ENCODE data around the gene TAC3. TPM values are rescaled to one million over a fixed set of nuclear protein-coding genes. Genes with fewer than 3 reads are reported as not detected.
"Not testable (repeated sequence)": the region's sequence is repeated elsewhere in the genome, so short reads cannot be mapped to it uniquely, and the experiment has no call there.

Gene TAC3
- total RNA-seq, 1 donor from 2014 or later = not detected

DNA sequence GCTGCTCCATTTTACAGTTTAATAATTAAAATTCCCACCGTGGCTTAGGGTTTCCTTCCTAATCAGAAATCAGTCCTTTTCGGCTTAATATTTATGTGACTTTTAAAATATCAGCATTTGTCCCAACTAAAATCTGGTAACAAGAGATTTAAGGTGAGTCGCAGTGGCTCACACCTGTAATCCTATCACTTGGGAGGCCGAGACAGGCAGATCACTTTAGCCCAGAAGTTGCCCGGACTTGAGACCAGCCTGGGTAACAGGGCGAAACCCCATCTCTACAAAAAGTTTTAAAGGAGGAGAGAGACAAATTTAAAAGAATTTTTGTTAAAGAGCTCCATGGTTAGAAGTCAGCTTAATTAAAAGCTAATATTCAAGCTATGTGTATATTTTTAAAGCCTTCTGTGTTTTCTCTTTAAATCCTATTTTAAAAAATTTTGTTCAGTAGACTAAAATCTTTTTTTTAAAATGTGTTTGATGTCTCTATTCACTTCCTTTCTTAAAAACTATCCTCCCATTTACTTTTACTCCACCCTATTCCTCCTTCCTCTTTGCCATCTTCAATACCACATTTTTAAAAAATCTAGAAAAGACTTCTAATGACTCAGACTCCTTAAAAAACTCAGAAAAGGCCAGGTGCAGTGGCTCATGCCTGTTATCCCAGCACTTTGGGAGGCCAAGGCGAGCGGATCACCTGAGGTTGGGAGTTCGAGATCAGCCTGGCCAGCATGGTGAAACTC is 3.8 kb upstream of the TAC3 start:
- Histone ChIP-seq H3K9ac (ENCODE audit: low read depth in 1 of 3, low read length in 3 of 3) (no peak overlapping the region), H3K9me3 (ENCODE audit: control insufficient read depth in 3 of 3, low read length in 3 of 3) (no peaks in the 10 kb centered on the region), H3K27ac (ENCODE audit: low read depth, low read length) (no peak overlapping the region), H3K27me3 (ENCODE audit: control insufficient read depth in 3 of 3, insufficient read depth in 3 of 3, low read length in 3 of 3) (peaks cover 5 to 16% (median 11%) of the 10 kb centered on the region in 3 donors), H3K36me3 (ENCODE audit: control insufficient read depth in 3 of 3, insufficient read depth in 3 of 3, low read length in 3 of 3) (no peaks in the 10 kb centered on the region), H3K4me1 (ENCODE audit: control insufficient read depth in 3 of 3, insufficient read depth in 3 of 3, low read length in 3 of 3) (no peaks in the 10 kb centered on the region), H3K4me3 (ENCODE audit: low read length in 3 of 3) (no peak overlapping the region)

DNA sequence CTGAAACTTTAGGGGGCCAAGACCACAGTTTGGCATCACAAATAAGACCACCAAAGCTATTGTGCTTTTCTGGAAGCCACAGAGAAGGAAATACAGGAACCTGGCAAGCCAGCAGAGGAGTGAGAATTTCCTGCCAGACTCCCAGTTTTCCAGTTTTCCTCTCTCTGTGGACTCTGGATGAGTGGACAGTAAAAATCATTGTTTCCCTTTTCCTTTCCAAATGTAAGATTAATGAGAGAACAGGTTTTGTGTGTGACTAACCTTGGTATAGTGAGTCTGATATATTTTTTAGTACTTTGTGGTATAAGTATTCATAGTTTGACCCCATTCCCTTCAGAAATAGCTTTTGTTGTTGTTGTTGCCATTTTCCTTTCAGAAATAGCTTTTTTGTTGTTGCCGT is 2.6 kb upstream of the TAC3 start:
- H3K36me3 ChIP-seq (ENCODE audit: control insufficient read depth in 3 of 3, insufficient read depth in 3 of 3, low read length in 3 of 3) = no peaks in the 10 kb centered on the region
- no peak overlapping the region for H3K9ac ChIP-seq (ENCODE audit: low read depth in 1 of 3, low read length in 3 of 3)
- peaks cover 6 to 25% (median 22%) of the 10 kb centered on the region in 3 donors for H3K27me3 ChIP-seq (ENCODE audit: control insufficient read depth in 3 of 3, insufficient read depth in 3 of 3, low read length in 3 of 3)
- no peak overlapping the region for H3K27ac ChIP-seq (ENCODE audit: low read depth, low read length)
- H3K4me1 ChIP-seq (ENCODE audit: control insufficient read depth in 3 of 3, insufficient read depth in 3 of 3, low read length in 3 of 3) = no peaks in the 10 kb centered on the region
- H3K9me3 ChIP-seq (ENCODE audit: control insufficient read depth in 3 of 3, low read length in 3 of 3) = no peaks in the 10 kb centered on the region
- no peak overlapping the region for H3K4me3 ChIP-seq (ENCODE audit: low read length in 3 of 3)

DNA sequence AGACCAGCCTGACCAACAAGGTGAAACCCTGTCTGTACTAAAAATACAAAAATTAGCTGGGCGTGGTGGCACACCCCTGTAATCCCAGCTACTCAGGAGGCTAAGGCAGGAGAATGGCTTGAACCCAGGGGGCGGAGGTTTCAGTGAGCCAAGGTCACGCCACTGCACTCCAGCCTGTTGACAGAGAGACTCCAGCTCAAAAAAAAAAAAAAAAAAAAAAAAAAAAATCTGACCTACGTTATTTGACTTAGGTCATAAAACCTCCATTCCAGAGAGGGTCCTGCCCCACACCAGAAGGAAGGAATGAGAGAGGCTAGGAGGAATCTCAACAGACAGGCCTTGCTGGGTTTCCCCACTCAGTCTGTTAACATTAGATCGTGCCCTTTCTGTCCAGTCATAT is 2.0 kb upstream of the TAC3 start:
- H3K9me3 ChIP-seq (ENCODE audit: control insufficient read depth in 3 of 3, low read length in 3 of 3); H3K4me3 ChIP-seq (ENCODE audit: low read length in 3 of 3); H3K36me3 ChIP-seq (ENCODE audit: control insufficient read depth in 3 of 3, insufficient read depth in 3 of 3, low read length in 3 of 3); H3K27ac ChIP-seq (ENCODE audit: low read depth, low read length); H3K9ac ChIP-seq (ENCODE audit: low read depth in 1 of 3, low read length in 3 of 3); H3K4me1 ChIP-seq (ENCODE audit: control insufficient read depth in 3 of 3, insufficient read depth in 3 of 3, low read length in 3 of 3): not testable (repeated sequence)
- peaks cover 7 to 29% (median 22%) of the 10 kb centered on the region in 3 donors for H3K27me3 ChIP-seq (ENCODE audit: control insufficient read depth in 3 of 3, insufficient read depth in 3 of 3, low read length in 3 of 3)

DNA sequence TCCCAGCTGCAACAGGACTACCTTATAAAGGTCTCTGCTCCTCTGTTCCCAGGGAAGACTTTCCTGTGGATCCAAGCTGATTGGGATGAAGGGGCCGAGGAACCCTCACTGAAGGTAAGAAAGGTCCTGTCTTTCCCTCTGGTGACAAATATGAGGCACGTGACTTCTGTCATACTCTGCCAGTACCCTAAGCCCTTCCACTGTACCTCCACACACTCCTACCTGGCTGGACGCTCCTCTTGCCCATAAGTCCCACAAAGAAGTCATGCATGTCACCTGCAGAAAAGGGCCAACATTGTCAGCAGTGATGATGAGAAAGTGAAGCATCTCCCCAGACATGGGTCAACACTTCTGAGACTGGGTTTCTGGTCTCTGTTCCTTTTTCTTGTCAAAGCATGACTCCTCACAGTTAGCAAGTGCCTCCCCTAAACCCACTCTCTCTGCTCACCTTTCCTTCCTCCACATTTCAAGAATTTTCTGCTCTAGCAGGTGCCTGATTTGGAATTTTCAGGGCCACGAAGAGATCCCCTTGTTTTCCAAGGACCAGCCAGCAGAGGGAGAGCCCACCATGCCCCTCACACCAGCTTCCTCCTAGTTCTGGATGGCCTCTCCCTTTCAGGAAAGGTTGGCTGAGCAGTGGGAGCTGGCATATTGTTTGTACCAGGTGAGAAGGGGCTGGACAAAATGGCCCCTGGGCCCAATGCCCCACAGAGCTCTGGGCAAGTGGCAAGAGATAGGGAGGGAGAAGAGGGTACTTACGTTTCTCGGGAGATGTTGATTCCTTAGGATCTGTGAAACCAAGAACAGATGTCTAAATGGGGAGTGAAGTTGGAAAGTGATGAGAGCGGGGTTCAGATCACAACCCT is 3.5 kb downstream of the TAC3 start:
- H3K4me3 ChIP-seq (ENCODE audit: low read length in 3 of 3) = no peak overlapping the region
- H3K27me3 ChIP-seq (ENCODE audit: control insufficient read depth in 3 of 3, insufficient read depth in 3 of 3, low read length in 3 of 3) = peaks cover 7 to 40% (median 22%) of the 10 kb centered on the region in 3 donors
- no peaks in the 10 kb centered on the region for H3K9me3 ChIP-seq (ENCODE audit: control insufficient read depth in 3 of 3, low read length in 3 of 3)
- H3K9ac ChIP-seq (ENCODE audit: low read depth in 1 of 3, low read length in 3 of 3) = no peak overlapping the region
- no peaks in the 10 kb centered on the region for H3K4me1 ChIP-seq (ENCODE audit: control insufficient read depth in 3 of 3, insufficient read depth in 3 of 3, low read length in 3 of 3)
- no peak overlapping the region for H3K27ac ChIP-seq (ENCODE audit: low read depth, low read length)
- H3K36me3 ChIP-seq (ENCODE audit: control insufficient read depth in 3 of 3, insufficient read depth in 3 of 3, low read length in 3 of 3) = no peaks in the 10 kb centered on the region

DNA sequence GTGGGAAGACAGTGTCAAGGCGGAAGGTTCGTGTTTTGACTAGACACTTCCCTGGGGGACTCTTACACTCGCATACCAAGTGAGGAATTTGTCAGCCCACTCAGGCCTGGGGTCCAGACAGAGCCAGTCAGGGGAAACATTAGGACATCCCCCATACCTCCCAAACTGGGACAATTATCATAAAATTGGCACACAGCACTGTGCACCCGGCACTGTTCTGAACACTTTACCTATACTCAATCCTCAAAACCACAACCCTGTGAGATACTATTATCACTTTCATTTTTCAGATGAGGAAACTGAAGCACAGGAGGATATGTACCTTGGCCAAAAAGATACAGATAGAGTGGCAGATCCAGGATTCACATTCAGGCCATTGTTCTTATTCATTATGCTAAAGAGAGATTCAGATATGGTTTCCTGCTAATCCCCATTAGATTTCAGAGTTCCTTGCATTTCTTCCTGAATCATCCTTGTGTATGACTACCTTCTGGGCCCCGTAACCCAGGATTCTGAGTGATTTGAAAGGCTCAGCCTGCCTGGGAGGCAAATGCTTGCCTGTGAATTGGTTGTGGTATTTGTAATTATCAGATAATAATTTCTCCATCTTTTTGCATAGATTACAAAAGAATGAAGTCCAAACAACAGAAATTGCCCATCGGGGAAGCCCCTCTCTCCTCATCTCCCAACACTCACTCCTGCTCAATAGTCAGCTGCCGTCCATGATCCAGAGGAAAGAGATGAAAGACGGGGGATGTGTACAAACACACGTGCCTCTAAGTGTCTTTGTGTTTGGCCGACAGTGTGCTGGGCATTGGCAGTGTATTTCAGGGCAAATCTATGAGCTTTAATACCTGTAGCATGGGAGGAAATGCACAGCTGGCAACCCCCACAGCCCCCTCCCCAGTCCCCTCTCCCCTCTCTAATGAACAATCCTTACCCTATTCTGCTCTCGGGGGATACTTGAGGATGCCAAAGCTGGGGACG is 4.6 kb downstream of the TAC3 start:
- H3K27me3 ChIP-seq (ENCODE audit: control insufficient read depth in 3 of 3, insufficient read depth in 3 of 3, low read length in 3 of 3) = peaks cover 7 to 39% (median 22%) of the 10 kb centered on the region in 3 donors
- H3K9ac ChIP-seq (ENCODE audit: low read depth in 1 of 3, low read length in 3 of 3) = no peak overlapping the region
- no peaks in the 10 kb centered on the region for H3K36me3 ChIP-seq (ENCODE audit: control insufficient read depth in 3 of 3, insufficient read depth in 3 of 3, low read length in 3 of 3)

DNA sequence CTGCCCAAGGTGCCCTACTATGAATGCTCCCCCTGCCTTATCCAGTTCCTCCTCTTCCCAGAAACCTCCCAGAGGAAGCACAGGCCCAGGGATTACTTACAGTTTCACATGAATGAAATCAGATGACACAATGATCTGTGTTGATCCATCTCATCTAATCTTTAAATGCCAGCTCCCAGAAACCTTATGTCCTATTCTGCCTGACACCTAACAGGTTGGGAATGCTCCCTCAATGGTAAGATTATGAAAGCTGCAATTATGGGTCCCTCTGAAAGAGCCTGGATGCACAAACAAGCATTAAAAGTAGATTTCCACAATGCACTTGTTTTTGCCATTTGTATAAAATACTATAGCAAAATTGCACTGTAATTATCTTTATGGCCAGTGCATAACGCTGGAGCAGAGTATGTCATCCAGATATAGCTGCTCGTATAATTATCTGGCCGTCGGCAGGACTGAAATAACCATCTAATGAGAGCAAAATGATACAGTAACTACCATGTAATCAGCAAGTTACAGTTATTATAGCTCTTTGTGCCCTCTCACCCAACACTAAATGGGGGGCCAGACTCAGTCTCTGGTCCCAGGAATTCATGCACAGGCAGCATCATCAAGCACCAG is 5.6 kb downstream of the TAC3 start:
- Histone ChIP-seq H3K9me3 (ENCODE audit: control insufficient read depth in 3 of 3, low read length in 3 of 3) (no peaks in the 10 kb centered on the region), H3K4me1 (ENCODE audit: control insufficient read depth in 3 of 3, insufficient read depth in 3 of 3, low read length in 3 of 3) (peaks cover 5 to 8% (median 5%) of the 10 kb centered on the region in 3 donors), H3K27me3 (ENCODE audit: control insufficient read depth in 3 of 3, insufficient read depth in 3 of 3, low read length in 3 of 3) (peaks cover 6 to 30% (median 16%) of the 10 kb centered on the region in 3 donors), H3K4me3 (ENCODE audit: low read length in 3 of 3) (no peak overlapping the region), H3K36me3 (ENCODE audit: control insufficient read depth in 3 of 3, insufficient read depth in 3 of 3, low read length in 3 of 3) (no peaks in the 10 kb centered on the region), H3K27ac (ENCODE audit: low read depth, low read length) (no peak overlapping the region), H3K9ac (ENCODE audit: low read depth in 1 of 3, low read length in 3 of 3) (no peak overlapping the region)

More for the DNA sequence above, 4.6 kb downstream of the TAC3 start:
- Histone ChIP-seq H3K27ac (ENCODE audit: low read depth, low read length) (no peak overlapping the region), H3K4me3 (ENCODE audit: low read length in 3 of 3) (no peak overlapping the region), H3K4me1 (ENCODE audit: control insufficient read depth in 3 of 3, insufficient read depth in 3 of 3, low read length in 3 of 3) (peaks cover 1 to 4% (median 2%) of the 10 kb centered on the region in 3 donors), H3K9me3 (ENCODE audit: control insufficient read depth in 3 of 3, low read length in 3 of 3) (no peaks in the 10 kb centered on the region)

DNA sequence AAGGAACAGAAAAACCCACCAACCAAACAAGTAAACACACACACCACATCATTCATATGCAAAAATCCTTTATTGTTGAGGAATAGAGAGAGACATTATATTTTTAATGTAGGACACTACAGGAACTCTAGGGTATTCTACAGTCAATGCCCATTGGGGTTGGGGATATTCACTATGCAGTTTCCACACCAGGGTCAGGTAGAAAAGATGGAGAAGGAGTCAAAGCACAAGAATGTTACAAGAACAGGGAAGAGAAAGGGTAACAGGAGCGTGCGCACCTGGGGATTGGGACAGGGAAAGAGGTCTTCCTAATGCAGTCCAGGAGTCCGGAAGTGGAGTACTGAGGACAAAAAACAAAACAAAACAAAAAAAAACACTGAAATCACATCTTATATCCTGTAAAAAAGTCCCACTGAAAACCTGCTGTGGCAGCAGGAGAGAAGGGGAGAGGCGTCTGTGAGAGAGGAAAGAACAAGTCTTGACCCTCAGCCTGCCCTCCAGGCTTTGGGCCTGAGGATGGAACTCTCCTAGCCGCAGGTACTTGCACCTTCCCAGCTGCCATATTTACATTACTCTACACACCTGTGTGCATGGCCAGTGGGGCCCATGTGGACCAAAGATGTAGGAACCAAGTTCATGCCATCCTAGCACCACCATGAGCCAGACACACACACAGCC is 6.2 kb downstream of the TAC3 start:
- Histone ChIP-seq H3K4me3 (ENCODE audit: low read length in 3 of 3) (no peak overlapping the region), H3K36me3 (ENCODE audit: control insufficient read depth in 3 of 3, insufficient read depth in 3 of 3, low read length in 3 of 3) (no peaks in the 10 kb centered on the region), H3K27ac (ENCODE audit: low read depth, low read length) (no peak overlapping the region), H3K27me3 (ENCODE audit: control insufficient read depth in 3 of 3, insufficient read depth in 3 of 3, low read length in 3 of 3) (peaks cover 2 to 23% (median 10%) of the 10 kb centered on the region in 3 donors), H3K4me1 (ENCODE audit: control insufficient read depth in 3 of 3, insufficient read depth in 3 of 3, low read length in 3 of 3) (peaks cover 10 to 15% (median 12%) of the 10 kb centered on the region in 3 donors), H3K9me3 (ENCODE audit: control insufficient read depth in 3 of 3, low read length in 3 of 3) (no peaks in the 10 kb centered on the region), H3K9ac (ENCODE audit: low read depth in 1 of 3, low read length in 3 of 3) (no peak overlapping the region)

DNA sequence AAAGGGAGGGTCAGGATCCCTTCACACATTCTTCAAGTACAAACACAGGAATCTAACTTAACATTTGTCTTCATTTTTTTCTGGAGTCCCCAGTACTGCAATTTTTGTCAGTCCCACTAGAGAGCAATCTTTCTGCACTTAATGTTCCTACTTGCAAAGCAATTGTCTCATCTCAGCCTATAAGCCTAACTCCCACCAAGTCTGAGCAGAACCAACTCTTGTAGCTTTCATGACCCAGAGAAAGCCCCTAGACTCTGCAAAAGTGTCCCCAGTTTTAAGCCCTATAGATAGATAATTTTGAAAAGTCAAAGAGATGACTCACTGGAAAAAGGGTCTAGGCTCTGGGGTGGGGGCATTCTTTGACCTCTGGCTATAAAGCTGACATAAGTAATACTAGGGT is 8.2 kb downstream of the TAC3 start:
- Histone ChIP-seq H3K4me3 (ENCODE audit: low read length in 3 of 3) (no peak overlapping the region), H3K4me1 (ENCODE audit: control insufficient read depth in 3 of 3, insufficient read depth in 3 of 3, low read length in 3 of 3) (peaks cover 12 to 21% (median 14%) of the 10 kb centered on the region in 3 donors), H3K9me3 (ENCODE audit: control insufficient read depth in 3 of 3, low read length in 3 of 3) (no peaks in the 10 kb centered on the region), H3K27ac (ENCODE audit: low read depth, low read length) (no peak overlapping the region), H3K9ac (ENCODE audit: low read depth in 1 of 3, low read length in 3 of 3) (no peak overlapping the region), H3K36me3 (ENCODE audit: control insufficient read depth in 3 of 3, insufficient read depth in 3 of 3, low read length in 3 of 3) (peaks cover 14 to 16% (median 15%) of the 10 kb centered on the region in 3 donors), H3K27me3 (ENCODE audit: control insufficient read depth in 3 of 3, insufficient read depth in 3 of 3, low read length in 3 of 3) (peaks cover 0 to 9% (median 0%) of the 10 kb centered on the region in 3 donors)
